NCI-H82 (cell line): ENCODE results near the gene CTAGE9.
"Not testable (repeated sequence)": the region's sequence is repeated elsewhere in the genome, so short reads cannot be mapped to it uniquely, and the experiment has no call there.

Experiments used
- DNase-seq: peaks from one replicate; lab custom pipeline; 2025; lab: John Stamatoyannopoulos, UW

Gene CTAGE9

GRCh38 chr6:131729550-131729949, 18.7 kb upstream of the CTAGE9 start:
- no peak for DNase-seq

GRCh38 chr6:131728296-131728939, 17.6 kb upstream of the CTAGE9 start:
- no peak for DNase-seq

- DNase-seq: no peak
These were observed 17.1 kb upstream of the CTAGE9 start for GRCh38 chr6:131727868-131728267.

GRCh38 chr6:131727467-131727866, 16.6 kb upstream of the CTAGE9 start:
- DNase-seq: no peak

- no peak for DNase-seq
These were observed 13.3 kb upstream of the CTAGE9 start for GRCh38 chr6:131724114-131724513.

GRCh38 chr6:131721161-131721560, 10.3 kb upstream of the CTAGE9 start:
- DNase-seq: no peak

GRCh38 chr6:131717836-131718542, 7.2 kb upstream of the CTAGE9 start:
- DNase-seq: no peak

- DNase-seq: not testable (repeated sequence)
These were observed 4.8 kb upstream of the CTAGE9 start for GRCh38 chr6:131715567-131715966.

GRCh38 chr6:131703905-131704304, 6.9 kb downstream of the CTAGE9 start:
- DNase-seq: not testable (repeated sequence)

GRCh38 chr6:131700851-131701250, 10.0 kb downstream of the CTAGE9 start:
- not testable (repeated sequence) for DNase-seq

- no peak for DNase-seq
These were observed 13.9 kb downstream of the CTAGE9 start for GRCh38 chr6:131696956-131697355.

- DNase-seq: peak; percentile 92
These were observed 15.9 kb downstream of the CTAGE9 start for GRCh38 chr6:131694832-131695426.

GRCh38 chr6:131693384-131693783, 17.4 kb downstream of the CTAGE9 start:
- no peak for DNase-seq

GRCh38 chr6:131692589-131692988, 18.2 kb downstream of the CTAGE9 start:
- DNase-seq: no peak

GRCh38 chr6:131692031-131692430, 18.8 kb downstream of the CTAGE9 start:
- no peak for DNase-seq

GRCh38 chr6:131688286-131688685, 22.5 kb downstream of the CTAGE9 start:
- no peak for DNase-seq

- DNase-seq: no peak
These were observed 23.8 kb downstream of the CTAGE9 start for GRCh38 chr6:131687022-131687421.

GRCh38 chr6:131685266-131685780, 25.5 kb downstream of the CTAGE9 start:
- DNase-seq: no peak

GRCh38 chr6:131683479-131683878, 27.3 kb downstream of the CTAGE9 start:
- DNase-seq: no peak

GRCh38 chr6:131682442-131682841, 28.4 kb downstream of the CTAGE9 start:
- no peak for DNase-seq

GRCh38 chr6:131681585-131681984, 29.2 kb downstream of the CTAGE9 start:
- no peak for DNase-seq

- DNase-seq: no peak
These were observed 29.9 kb downstream of the CTAGE9 start for GRCh38 chr6:131680868-131681267.

GRCh38 chr6:131678442-131678841, 32.4 kb downstream of the CTAGE9 start:
- DNase-seq: no peak
